SH-SY5Y (cell line): ENCODE data around the gene TBK1.

Source experiments
- GATA2 ChIP-seq: IDR thresholded peaks from 2 replicates; pipeline ENCODE4 v1.6.1; 2011; ENCODE audit warnings: mild to moderate bottlenecking, low read depth, low read length
- GATA3 ChIP-seq: IDR thresholded peaks from 2 replicates; pipeline ENCODE4 v1.6.1; 2011; ENCODE audit warnings: low read depth, mild to moderate bottlenecking, low read length, moderate library complexity

DNA sequence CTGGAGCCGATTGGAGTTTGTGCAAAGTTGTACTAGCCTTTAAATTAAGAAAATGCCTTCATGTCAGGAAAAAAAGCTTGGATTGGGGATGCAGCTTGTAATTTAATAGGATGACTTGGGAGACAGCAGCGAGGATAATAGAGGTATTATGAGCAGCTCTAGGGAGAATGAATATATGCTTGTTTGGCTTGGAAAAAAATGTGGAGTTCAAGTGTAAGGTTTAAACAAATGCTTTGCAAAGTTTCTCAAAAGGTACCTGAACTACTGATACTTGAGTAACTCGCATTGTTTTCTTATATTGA, 93.1 kb downstream of the TBK1 start:
- TF ChIP-seq GATA2 (no peak), GATA3 (no peak)
